Activated T-cell treated with anti-CD3 and anti-CD28 coated beads, Interleukin-2, amount 50 U/mL, for 4 hours (primary cell): ENCODE measurements around the gene DIAPH2. TPM values are rescaled to one million over a fixed set of nuclear protein-coding genes. Genes with fewer than 3 reads are reported as not detected.

Source experiments
- ATAC-seq, 2 donors: fragments of 200-7000 bp; cut with Tn5 transposase; one replicate each; pipeline ENCODE4 v1.10.0; 2021
- DNase-seq: peaks from one replicate; pipeline ENCODE4 v3.0.0-alpha.2; 2020
- H3K27me3 Mint-ChIP-seq: one replicate; pipeline ENCODE4 v1.8.0; 2021; ENCODE audit warnings: low read depth, mixed read lengths
- H3K36me3 Mint-ChIP-seq: one replicate; pipeline ENCODE4 v1.8.0; 2022; ENCODE audit warnings: mixed read lengths; ENCODE audit not compliant: insufficient read depth
- H3K4me1 Mint-ChIP-seq: one replicate; pipeline ENCODE4 v1.8.0; 2021; ENCODE audit warnings: low read depth, mixed read lengths
- H3K4me3 Mint-ChIP-seq: one replicate; pipeline ENCODE4 v1.8.0; 2021; ENCODE audit warnings: mild to moderate bottlenecking, moderate library complexity, mixed read lengths
- H3K9me3 Mint-ChIP-seq: one replicate; pipeline ENCODE4 v1.8.0; 2021; ENCODE audit warnings: mixed read lengths
- total RNA-seq, 3 donors: library from RNA; stranded (reverse); gene quantifications; one replicate each; pipeline ENCODE4 v1.2.1, GENCODE V29; 2021

The DIAPH2 gene
- total RNA-seq, 3 donors from 2014 or later, result 4.4 to 4.8 (median 4.4) TPM

DNA sequence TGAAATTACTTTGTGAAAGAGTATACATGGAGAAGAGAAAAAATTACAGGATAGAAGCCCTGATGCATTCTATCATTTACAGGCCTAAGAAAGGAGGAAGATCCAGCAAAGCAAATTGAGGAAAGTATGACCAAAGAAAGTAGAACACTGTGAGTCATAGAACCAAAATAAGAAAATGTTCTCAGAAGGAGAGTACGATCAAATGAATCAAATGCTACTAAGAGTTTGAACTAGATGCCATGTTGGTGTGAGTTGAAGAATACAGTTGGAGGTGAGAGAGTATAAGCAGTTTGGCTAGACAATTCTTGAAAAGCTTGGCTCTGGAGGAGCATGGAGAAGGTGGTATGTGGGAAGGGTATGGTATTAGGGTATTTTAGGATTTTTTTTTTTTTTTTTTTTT is 360.8 kb downstream of the DIAPH2 start:
- DNase-seq, result no peak
- H3K4me1 Mint-ChIP-seq, result peaks cover 1% of the 10 kb centered on the region
- no peaks in the 10 kb centered on the region for H3K9me3 Mint-ChIP-seq
- H3K36me3 Mint-ChIP-seq, result no peaks in the 10 kb centered on the region
- no peak for ATAC-seq
- H3K4me3 Mint-ChIP-seq, result no peak overlapping the region
- no peaks in the 10 kb centered on the region for H3K27me3 Mint-ChIP-seq

DNA sequence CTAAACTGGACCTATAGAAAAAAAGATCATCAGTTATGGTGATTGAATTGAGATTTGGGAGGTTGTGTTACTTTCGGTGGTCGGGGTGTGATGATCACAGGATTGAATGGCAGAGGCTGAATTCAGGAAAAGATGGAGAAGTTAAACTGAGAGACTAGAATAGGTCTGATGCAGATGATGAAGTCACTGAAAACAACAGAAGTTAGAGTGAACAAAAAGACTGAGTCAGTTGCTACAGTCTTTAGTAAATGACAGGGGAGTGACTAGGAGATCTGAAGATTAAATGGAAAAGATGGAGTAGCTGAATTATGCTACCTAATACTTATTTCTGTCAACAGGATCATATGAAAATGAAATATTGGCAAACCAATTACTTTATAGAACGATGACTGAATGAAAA is 362.2 kb downstream of the DIAPH2 start:
- DNase-seq, result no peak
- Mint-ChIP-seq H3K4me1 (peaks cover 1% of the 10 kb centered on the region), H3K36me3 (no peaks in the 10 kb centered on the region), H3K9me3 (no peaks in the 10 kb centered on the region), H3K27me3 (no peaks in the 10 kb centered on the region), H3K4me3 (no peak overlapping the region)
- no peak for ATAC-seq

DNA sequence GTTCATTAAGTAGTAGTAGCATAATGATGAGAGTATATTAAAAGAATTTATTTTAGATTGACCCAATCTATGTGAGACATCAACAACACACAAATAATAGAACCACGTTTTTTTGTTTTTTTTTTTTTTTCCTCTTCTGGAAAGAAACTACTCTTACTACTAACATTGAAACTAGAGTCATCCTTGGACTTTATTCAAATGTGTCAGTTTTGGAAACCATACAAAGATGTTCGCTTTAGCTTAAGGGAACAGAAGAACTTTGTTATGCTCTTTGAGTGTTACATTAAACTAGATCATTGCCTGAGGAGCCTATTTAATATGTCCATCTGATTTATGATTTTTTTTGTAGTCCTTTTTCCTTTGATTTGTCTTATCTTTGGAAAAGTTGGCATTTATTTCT is 365.8 kb downstream of the DIAPH2 start:
- ATAC-seq (no peak), DNase-seq (no peak)
- Mint-ChIP-seq H3K9me3 (no peaks in the 10 kb centered on the region), H3K27me3 (no peaks in the 10 kb centered on the region), H3K4me1 (peaks cover 1% of the 10 kb centered on the region), H3K4me3 (no peak overlapping the region), H3K36me3 (no peaks in the 10 kb centered on the region)

DNA sequence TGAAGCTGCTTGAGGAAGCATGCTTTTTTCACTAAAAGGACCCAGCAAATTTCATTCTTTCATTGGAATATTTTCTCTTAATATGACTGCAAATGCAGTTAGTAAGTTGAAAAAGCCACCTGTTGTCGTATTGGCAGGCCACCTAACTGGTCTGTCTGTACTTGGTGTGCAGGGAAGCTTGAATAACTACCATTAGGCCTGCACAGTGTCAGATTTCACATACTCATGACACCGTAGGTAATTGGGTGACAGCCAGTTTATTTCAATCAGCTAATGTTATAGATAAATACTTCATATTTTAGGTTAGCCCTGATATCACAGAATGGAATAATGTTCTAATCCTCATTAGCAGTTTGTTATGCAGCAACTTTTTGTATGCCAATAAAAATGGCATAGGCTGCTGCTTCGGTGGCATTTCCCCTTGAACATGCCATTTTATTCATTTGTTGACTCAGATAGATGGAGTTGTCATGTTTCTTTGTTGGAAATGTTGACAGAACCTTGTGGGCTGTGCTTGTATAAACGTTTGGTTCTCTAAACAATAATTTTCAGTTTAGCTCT is 372.8 kb downstream of the DIAPH2 start:
- no peaks in the 10 kb centered on the region for H3K4me1 Mint-ChIP-seq
- H3K9me3 Mint-ChIP-seq, result no peaks in the 10 kb centered on the region
- DNase-seq, result no peak
- H3K4me3 Mint-ChIP-seq, result no peak overlapping the region
- no peaks in the 10 kb centered on the region for H3K27me3 Mint-ChIP-seq
- no peaks in the 10 kb centered on the region for H3K36me3 Mint-ChIP-seq
- no peak for ATAC-seq

DNA sequence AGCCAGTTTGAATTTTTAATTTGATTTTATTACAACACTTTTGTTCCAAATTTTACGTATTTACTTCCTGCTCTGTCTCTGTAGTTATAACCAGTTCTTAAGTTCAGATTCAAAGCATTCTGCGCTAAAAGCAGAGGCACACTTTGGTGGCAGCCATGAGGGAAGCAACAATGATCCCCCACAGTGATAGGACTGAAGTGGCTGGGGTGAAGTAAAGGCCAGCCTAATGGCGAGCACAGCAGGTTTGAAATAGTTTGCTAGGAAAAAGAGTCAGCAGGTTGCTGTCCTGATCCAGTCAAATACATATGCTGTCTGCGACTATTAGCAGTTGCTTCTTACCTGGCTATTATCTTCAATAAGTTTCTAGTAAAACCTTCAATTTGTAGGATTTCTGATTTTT is 375.4 kb downstream of the DIAPH2 start:
- DNase-seq (no peak), ATAC-seq (no peak)
- H3K4me3 Mint-ChIP-seq, result no peak overlapping the region
- no peaks in the 10 kb centered on the region for H3K27me3 Mint-ChIP-seq
- H3K9me3 Mint-ChIP-seq, result no peaks in the 10 kb centered on the region
- H3K36me3 Mint-ChIP-seq, result no peaks in the 10 kb centered on the region
- H3K4me1 Mint-ChIP-seq, result no peaks in the 10 kb centered on the region

DNA sequence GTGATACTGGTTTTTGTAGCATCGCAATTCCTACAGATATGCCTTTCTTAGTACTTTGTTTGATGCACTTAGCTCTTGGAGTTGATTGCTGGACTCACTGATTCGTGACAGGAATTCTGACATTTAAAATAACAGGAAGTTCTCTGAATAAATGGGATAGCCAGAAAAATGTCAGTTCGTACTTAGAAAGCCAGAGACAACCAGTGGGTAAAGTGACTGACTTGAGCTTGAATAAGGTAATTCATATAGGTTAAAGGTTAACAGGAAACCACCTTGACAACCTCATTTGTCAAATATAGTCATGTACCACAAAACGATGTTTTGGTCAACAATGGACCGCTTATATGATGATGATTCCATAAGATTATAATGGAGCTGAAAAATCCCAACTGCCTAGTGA is 380.4 kb downstream of the DIAPH2 start:
- no peak for ATAC-seq
- Mint-ChIP-seq H3K9me3 (no peaks in the 10 kb centered on the region), H3K36me3 (no peaks in the 10 kb centered on the region), H3K4me3 (no peak overlapping the region), H3K4me1 (no peaks in the 10 kb centered on the region), H3K27me3 (no peaks in the 10 kb centered on the region)
- DNase-seq, result no peak

DNA sequence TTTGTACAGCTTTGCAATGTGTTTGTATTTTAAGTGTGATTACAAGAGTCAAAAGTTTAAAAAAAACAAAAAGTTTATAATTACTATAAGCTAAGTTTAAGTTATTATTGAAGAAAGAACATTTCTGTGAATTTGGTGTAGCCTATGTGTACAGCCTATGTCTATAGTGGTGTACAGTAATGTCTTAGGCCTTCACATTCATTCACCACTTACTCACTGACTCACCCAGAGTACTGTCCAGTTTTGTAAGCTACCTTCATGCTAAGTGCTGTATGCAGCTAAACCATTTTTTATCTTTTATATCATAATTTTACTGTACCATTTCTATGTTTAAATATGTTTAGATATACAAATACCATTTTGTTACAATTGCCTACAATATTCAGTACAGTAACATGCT is 381.3 kb downstream of the DIAPH2 start:
- no peak for ATAC-seq
- no peak for DNase-seq
- H3K36me3 Mint-ChIP-seq, result no peaks in the 10 kb centered on the region
- no peaks in the 10 kb centered on the region for H3K9me3 Mint-ChIP-seq
- no peak overlapping the region for H3K4me3 Mint-ChIP-seq
- no peaks in the 10 kb centered on the region for H3K27me3 Mint-ChIP-seq
- no peaks in the 10 kb centered on the region for H3K4me1 Mint-ChIP-seq

DNA sequence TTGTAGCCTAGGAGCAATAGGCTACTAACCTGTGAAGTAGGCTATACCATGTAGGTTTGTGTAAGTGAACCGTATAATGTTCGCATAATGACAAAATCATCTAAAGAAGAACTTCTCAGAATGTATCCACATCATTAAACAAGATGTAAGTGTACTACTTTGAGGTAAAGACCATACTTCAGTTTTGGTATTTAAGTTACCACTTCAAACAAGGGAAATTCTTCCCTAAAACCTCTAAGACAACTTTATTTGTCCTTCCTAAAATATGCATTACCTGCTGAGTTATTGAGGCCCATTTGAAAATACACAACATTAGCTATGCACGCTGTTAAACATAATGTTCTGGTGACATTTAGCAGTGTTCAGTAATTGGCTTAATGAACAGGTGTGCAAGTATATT is 381.7 kb downstream of the DIAPH2 start:
- no peaks in the 10 kb centered on the region for H3K4me1 Mint-ChIP-seq
- ATAC-seq, result no peak
- H3K36me3 Mint-ChIP-seq, result no peaks in the 10 kb centered on the region
- no peaks in the 10 kb centered on the region for H3K9me3 Mint-ChIP-seq
- H3K27me3 Mint-ChIP-seq, result no peaks in the 10 kb centered on the region
- DNase-seq, result no peak
- no peak overlapping the region for H3K4me3 Mint-ChIP-seq

DNA sequence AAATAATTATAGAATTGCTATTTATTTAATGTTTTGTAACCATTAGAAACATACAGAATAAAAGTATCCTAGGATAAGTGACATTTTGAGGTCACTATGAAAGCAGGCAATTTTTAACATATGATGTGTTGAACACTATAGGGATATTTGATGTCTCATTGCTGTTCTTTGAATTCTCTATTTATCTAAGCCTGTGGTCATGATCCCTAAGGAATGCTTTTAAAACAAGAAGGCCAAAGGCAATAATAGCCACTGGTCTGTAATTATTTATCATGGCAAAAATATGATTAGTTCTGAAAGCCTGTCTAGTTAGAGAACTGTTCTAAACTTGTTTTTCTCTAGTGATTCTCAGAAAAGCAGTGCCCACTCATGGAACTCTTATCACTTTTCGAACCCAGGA is 385.7 kb downstream of the DIAPH2 start:
- Mint-ChIP-seq H3K9me3 (no peaks in the 10 kb centered on the region), H3K4me3 (no peak overlapping the region)
- no peak for ATAC-seq

DNA sequence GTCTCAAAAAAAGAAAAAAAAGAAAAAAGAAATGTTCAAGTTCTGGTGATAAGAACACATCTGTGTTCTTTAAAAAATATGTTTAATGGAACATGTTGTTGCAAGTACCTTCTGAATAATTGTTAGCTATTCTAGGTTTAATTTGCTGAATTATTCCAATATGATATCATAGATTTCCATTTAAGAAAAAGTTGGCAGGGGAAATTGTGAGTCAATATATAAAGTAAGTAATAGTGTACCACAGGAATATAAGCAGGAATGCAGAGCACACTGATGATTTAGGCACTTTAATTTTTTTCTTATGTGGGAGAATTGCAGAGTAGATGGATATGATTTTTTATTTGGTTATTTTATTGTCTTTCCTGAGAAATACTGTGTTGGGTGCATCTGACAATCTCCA is 389.8 kb downstream of the DIAPH2 start:
- Mint-ChIP-seq H3K27me3 (no peaks in the 10 kb centered on the region), H3K36me3 (peaks cover 6% of the 10 kb centered on the region), H3K9me3 (no peaks in the 10 kb centered on the region), H3K4me3 (no peak overlapping the region), H3K4me1 (no peaks in the 10 kb centered on the region)
- DNase-seq, result no peak
- ATAC-seq, result no peak

More for the DNA sequence above, 385.7 kb downstream of the DIAPH2 start:
- no peaks in the 10 kb centered on the region for H3K4me1 Mint-ChIP-seq
- peaks cover 1% of the 10 kb centered on the region for H3K36me3 Mint-ChIP-seq
- H3K27me3 Mint-ChIP-seq, result no peaks in the 10 kb centered on the region
- no peak for DNase-seq

DNA sequence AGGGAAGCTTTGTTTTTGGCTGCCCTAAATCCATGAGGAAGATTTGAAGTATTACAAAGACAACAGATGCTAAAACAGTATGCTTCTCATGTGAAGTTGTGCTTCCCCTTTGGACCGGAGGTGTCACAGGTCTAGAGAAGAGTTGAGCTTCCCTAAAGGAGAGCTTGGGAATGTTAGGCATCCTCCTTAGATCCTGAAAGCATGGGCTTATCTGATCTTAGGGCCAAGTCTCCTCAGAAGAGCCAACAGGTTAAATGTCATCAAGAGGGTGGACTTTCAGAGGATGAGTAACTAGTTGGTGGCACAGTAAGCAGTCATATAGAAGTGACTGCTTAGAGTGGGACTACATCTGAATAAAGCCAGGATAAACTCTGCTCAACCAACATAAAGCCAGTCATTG is 404.5 kb downstream of the DIAPH2 start:
- no peaks in the 10 kb centered on the region for H3K27me3 Mint-ChIP-seq
- DNase-seq, result no peak
- ATAC-seq, result no peak
- peaks cover 2% of the 10 kb centered on the region for H3K36me3 Mint-ChIP-seq
- H3K9me3 Mint-ChIP-seq, result no peaks in the 10 kb centered on the region
- H3K4me1 Mint-ChIP-seq, result no peaks in the 10 kb centered on the region
- no peak overlapping the region for H3K4me3 Mint-ChIP-seq

DNA sequence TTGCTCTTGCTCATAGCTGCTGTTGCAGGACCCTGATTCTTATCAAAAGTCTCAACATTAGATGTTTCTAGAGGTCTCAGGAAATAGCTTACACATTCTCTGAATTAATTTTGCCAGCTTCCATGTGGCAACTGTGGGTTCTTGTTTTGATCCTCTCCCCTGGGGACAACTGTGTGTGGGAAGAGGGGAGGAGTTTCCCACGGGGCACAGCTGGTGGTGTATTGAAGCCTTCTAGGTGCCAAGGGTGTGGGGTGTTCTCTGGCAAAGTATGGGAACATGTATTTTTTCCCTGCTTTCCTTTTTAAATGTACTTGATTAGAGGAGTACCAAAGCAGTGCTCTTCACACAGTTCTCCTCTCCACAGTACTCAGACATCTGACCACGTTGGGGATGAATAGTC is 411.7 kb downstream of the DIAPH2 start:
- DNase-seq (no peak), ATAC-seq (no peak)
- Mint-ChIP-seq H3K4me3 (no peak overlapping the region), H3K27me3 (no peaks in the 10 kb centered on the region), H3K36me3 (peaks cover 2% of the 10 kb centered on the region), H3K9me3 (no peaks in the 10 kb centered on the region), H3K4me1 (no peaks in the 10 kb centered on the region)

DNA sequence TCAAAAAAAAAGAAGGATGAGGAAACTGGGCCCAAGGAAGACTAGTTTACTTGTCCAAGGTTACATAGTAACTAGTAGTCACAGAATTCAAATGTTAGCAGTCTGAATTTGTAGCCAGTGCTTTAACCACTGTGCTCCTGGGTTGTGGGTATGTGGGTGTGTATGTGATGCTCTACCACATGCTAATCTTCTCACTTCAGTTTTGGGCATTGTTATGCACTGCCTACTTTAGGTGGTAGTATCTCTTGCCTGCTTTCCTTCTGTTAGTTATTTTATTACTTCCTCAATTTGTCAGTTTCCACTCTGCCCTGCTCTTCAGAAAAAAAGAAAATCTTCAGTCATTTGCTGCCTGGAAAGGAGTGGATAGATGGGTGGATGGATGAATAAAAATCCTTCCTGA is 418.3 kb downstream of the DIAPH2 start:
- H3K4me3 Mint-ChIP-seq, result no peak overlapping the region

DNA sequence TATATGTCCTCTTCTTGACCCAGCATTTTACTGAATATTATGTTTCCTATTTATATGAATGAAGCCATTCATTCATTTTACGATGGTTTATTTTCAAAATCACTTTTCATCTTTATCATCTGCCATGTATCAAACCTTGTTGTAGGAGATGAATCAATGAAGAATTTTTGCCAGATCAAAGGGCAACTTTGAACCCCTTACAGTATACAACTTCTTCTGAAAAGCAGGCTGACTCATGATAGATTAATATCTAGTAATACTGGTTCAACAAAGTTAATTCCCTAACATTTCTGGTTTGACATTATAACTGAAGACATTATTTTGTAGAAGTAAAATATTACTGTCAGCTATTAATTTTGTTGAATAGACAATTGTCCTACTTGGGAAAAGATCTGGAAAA is 425.1 kb downstream of the DIAPH2 start:
- no peak overlapping the region for H3K4me3 Mint-ChIP-seq
- DNase-seq (no peak), ATAC-seq (no peak)
- peaks cover 4% of the 10 kb centered on the region for H3K36me3 Mint-ChIP-seq
- no peaks in the 10 kb centered on the region for H3K9me3 Mint-ChIP-seq
- H3K4me1 Mint-ChIP-seq, result no peaks in the 10 kb centered on the region
- no peaks in the 10 kb centered on the region for H3K27me3 Mint-ChIP-seq

More for the DNA sequence above, 418.3 kb downstream of the DIAPH2 start:
- DNase-seq (no peak), ATAC-seq (no peak)
- H3K9me3 Mint-ChIP-seq, result no peaks in the 10 kb centered on the region
- H3K36me3 Mint-ChIP-seq, result peaks cover 13% of the 10 kb centered on the region
- no peaks in the 10 kb centered on the region for H3K27me3 Mint-ChIP-seq
- H3K4me1 Mint-ChIP-seq, result no peaks in the 10 kb centered on the region

DNA sequence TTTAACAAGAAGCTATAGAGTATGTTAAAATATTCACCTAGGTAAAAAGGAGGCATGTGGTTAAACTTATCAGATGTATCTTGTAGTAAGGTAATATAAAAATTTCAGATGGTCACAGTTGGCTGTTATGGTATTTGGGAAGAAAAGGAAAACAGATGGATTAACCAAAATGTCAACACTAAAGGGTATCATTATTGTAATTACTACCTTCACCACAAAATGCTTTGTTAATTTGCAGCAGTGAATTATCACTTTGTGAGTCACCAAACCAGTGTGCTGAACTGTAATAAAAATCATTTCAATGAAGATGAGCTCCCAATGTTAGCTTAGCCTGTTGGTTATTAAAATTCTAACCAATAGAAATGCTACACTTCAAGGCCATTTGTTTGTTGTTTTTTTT is 432.9 kb downstream of the DIAPH2 start:
- Mint-ChIP-seq H3K27me3 (no peaks in the 10 kb centered on the region), H3K9me3 (no peaks in the 10 kb centered on the region), H3K36me3 (peaks cover 16% of the 10 kb centered on the region), H3K4me1 (no peaks in the 10 kb centered on the region), H3K4me3 (no peak overlapping the region)
- DNase-seq (no peak), ATAC-seq (no peak)
